ENCODE results near the gene TMPRSS7.
A peak's percentile ranks its signal among the peaks of the same experiment; 100 is the strongest.
"Not testable (repeated sequence)": the region's sequence is repeated elsewhere in the genome, so short reads cannot be mapped to it uniquely, and the experiment has no call there.

The TMPRSS7 gene

GRCh38 chr3:112061152-112061551 lies 26.6 kb downstream of the TMPRSS7 start:
- H3K27ac ChIP-seq (ENCODE audit: low read depth, low read length), result no peak overlapping the region
- WGBS, result 97% methylated on average over 3 of the region's 3 CpGs
- H3K27me3 ChIP-seq (ENCODE audit: insufficient read depth, low read length), result no peaks in the 10 kb centered on the region
- H3K4me1 ChIP-seq (ENCODE audit: insufficient read depth, low read length), result no peaks in the 10 kb centered on the region
- H3K9ac ChIP-seq (ENCODE audit: low read depth, low read length), result no peak overlapping the region
- no peaks in the 10 kb centered on the region for H3K9me3 ChIP-seq (ENCODE audit: insufficient read depth, low read depth, low read length)
- H3K36me3 ChIP-seq (ENCODE audit: insufficient read depth, low read length), result no peaks in the 10 kb centered on the region
- H3K4me3 ChIP-seq (ENCODE audit: low read length), result no peak overlapping the region

GRCh38 chr3:112072387-112073060 lies 38.0 kb downstream of the TMPRSS7 start:
- not testable (repeated sequence) for H3K9ac ChIP-seq (ENCODE audit: low read depth, low read length); H3K9me3 ChIP-seq (ENCODE audit: insufficient read depth, low read depth, low read length); H3K27me3 ChIP-seq (ENCODE audit: insufficient read depth, low read length); H3K27ac ChIP-seq (ENCODE audit: low read depth, low read length); H3K4me3 ChIP-seq (ENCODE audit: low read length); H3K36me3 ChIP-seq (ENCODE audit: insufficient read depth, low read length)
- peaks cover 11% of the 10 kb centered on the region for H3K4me1 ChIP-seq (ENCODE audit: insufficient read depth, low read length)
- WGBS, result 89% methylated on average over 8 of the region's 8 CpGs

GRCh38 chr3:112074006-112074405 lies 39.5 kb downstream of the TMPRSS7 start:
- H3K4me3 ChIP-seq (ENCODE audit: low read length), result no peak overlapping the region
- no peaks in the 10 kb centered on the region for H3K9me3 ChIP-seq (ENCODE audit: insufficient read depth, low read depth, low read length)
- H3K27me3 ChIP-seq (ENCODE audit: insufficient read depth, low read length), result no peaks in the 10 kb centered on the region
- no peaks in the 10 kb centered on the region for H3K36me3 ChIP-seq (ENCODE audit: insufficient read depth, low read length)
- peaks cover 11% of the 10 kb centered on the region for H3K4me1 ChIP-seq (ENCODE audit: insufficient read depth, low read length)
- no peak overlapping the region for H3K9ac ChIP-seq (ENCODE audit: low read depth, low read length)
- WGBS, result 95% methylated on average over 2 of the region's 2 CpGs
- no peak overlapping the region for H3K27ac ChIP-seq (ENCODE audit: low read depth, low read length)

- Histone ChIP-seq H3K9me3 (ENCODE audit: insufficient read depth, low read depth, low read length) (no peaks in the 10 kb centered on the region), H3K9ac (ENCODE audit: low read depth, low read length) (no peak overlapping the region), H3K4me3 (ENCODE audit: low read length) (no peak overlapping the region), H3K4me1 (ENCODE audit: insufficient read depth, low read length) (peaks cover 11% of the 10 kb centered on the region), H3K27ac (ENCODE audit: low read depth, low read length) (no peak overlapping the region), H3K36me3 (ENCODE audit: insufficient read depth, low read length) (no peaks in the 10 kb centered on the region), H3K27me3 (ENCODE audit: insufficient read depth, low read length) (no peaks in the 10 kb centered on the region)
- 60% methylated on average over 5 of the region's 6 CpGs for WGBS
These were observed 40.3 kb downstream of the TMPRSS7 start for GRCh38 chr3:112074616-112075497.

- peaks cover 11% of the 10 kb centered on the region for H3K4me1 ChIP-seq (ENCODE audit: insufficient read depth, low read length)
- no peak overlapping the region for H3K4me3 ChIP-seq (ENCODE audit: low read length)
- H3K27me3 ChIP-seq (ENCODE audit: insufficient read depth, low read length), result no peaks in the 10 kb centered on the region
- H3K9ac ChIP-seq (ENCODE audit: low read depth, low read length), result no peak overlapping the region
- no peaks in the 10 kb centered on the region for H3K9me3 ChIP-seq (ENCODE audit: insufficient read depth, low read depth, low read length)
- 92% methylated on average over 8 of the region's 10 CpGs for WGBS
- no peaks in the 10 kb centered on the region for H3K36me3 ChIP-seq (ENCODE audit: insufficient read depth, low read length)
- H3K27ac ChIP-seq (ENCODE audit: low read depth, low read length), result no peak overlapping the region
These were observed 43.9 kb downstream of the TMPRSS7 start for GRCh38 chr3:112078125-112079083.

- Histone ChIP-seq H3K9ac (ENCODE audit: low read depth, low read length) (no peak overlapping the region), H3K9me3 (ENCODE audit: insufficient read depth, low read depth, low read length) (no peaks in the 10 kb centered on the region), H3K36me3 (ENCODE audit: insufficient read depth, low read length) (no peaks in the 10 kb centered on the region), H3K4me3 (ENCODE audit: low read length) (no peak overlapping the region), H3K27me3 (ENCODE audit: insufficient read depth, low read length) (peaks cover 20% of the 10 kb centered on the region), H3K27ac (ENCODE audit: low read depth, low read length) (no peak overlapping the region), H3K4me1 (ENCODE audit: insufficient read depth, low read length) (peaks cover 18% of the 10 kb centered on the region)
- 87% methylated on average over 4 of the region's 4 CpGs for WGBS
These were observed 48.7 kb downstream of the TMPRSS7 start for GRCh38 chr3:112083239-112083638.

GRCh38 chr3:112084980-112085705 lies 50.6 kb downstream of the TMPRSS7 start:
- Histone ChIP-seq H3K27me3 (ENCODE audit: insufficient read depth, low read length) (peaks cover 20% of the 10 kb centered on the region), H3K9ac (ENCODE audit: low read depth, low read length) (no peak overlapping the region), H3K4me1 (ENCODE audit: insufficient read depth, low read length) (peaks cover 18% of the 10 kb centered on the region), H3K36me3 (ENCODE audit: insufficient read depth, low read length) (no peaks in the 10 kb centered on the region), H3K9me3 (ENCODE audit: insufficient read depth, low read depth, low read length) (no peaks in the 10 kb centered on the region), H3K4me3 (ENCODE audit: low read length) (peak overlapping the region; percentile 80; the same call in 1 of the 2 replicates), H3K27ac (ENCODE audit: low read depth, low read length) (no peak overlapping the region)
- WGBS, result 65% methylated on average over 5 of the region's 7 CpGs

GRCh38 chr3:112085735-112086075 lies 51.2 kb downstream of the TMPRSS7 start:
- Histone ChIP-seq H3K27me3 (ENCODE audit: insufficient read depth, low read length) (peaks cover 20% of the 10 kb centered on the region), H3K4me3 (ENCODE audit: low read length) (peak overlapping the region; percentile 80), H3K27ac (ENCODE audit: low read depth, low read length) (no peak overlapping the region), H3K9ac (ENCODE audit: low read depth, low read length) (peak overlapping the region; percentile 84), H3K4me1 (ENCODE audit: insufficient read depth, low read length) (peaks cover 18% of the 10 kb centered on the region), H3K36me3 (ENCODE audit: insufficient read depth, low read length) (no peaks in the 10 kb centered on the region), H3K9me3 (ENCODE audit: insufficient read depth, low read depth, low read length) (no peaks in the 10 kb centered on the region)
- WGBS, result 21% methylated on average over 11 of the region's 12 CpGs

- peaks cover 20% of the 10 kb centered on the region for H3K27me3 ChIP-seq (ENCODE audit: insufficient read depth, low read length)
- H3K9me3 ChIP-seq (ENCODE audit: insufficient read depth, low read depth, low read length), result no peaks in the 10 kb centered on the region
- H3K27ac ChIP-seq (ENCODE audit: low read depth, low read length), result peak within 1 kb of the TSS; percentile 93
- H3K4me3 ChIP-seq (ENCODE audit: low read length), result peak within 1 kb of the TSS; percentile 80
- H3K9ac ChIP-seq (ENCODE audit: low read depth, low read length), result peak within 1 kb of the TSS; percentile 84
- no peaks in the 10 kb centered on the region for H3K36me3 ChIP-seq (ENCODE audit: insufficient read depth, low read length)
- WGBS, result under 1% methylated on average over 64 of the region's 67 CpGs
- H3K4me1 ChIP-seq (ENCODE audit: insufficient read depth, low read length), result peaks cover 18% of the 10 kb centered on the region
These were observed 51.7 kb downstream of the TMPRSS7 start, which contains the start of gene C3orf52 for GRCh38 chr3:112086076-112086854. Gene C3orf52 (plus strand): TSS chr3:112086389. CDS start chr3:112086408, 19 bp downstream.

Measured in HUES64 (cell line).